ENCODE data around the gene UCHL5. TPM values are rescaled to one million over a fixed set of nuclear protein-coding genes. Genes with fewer than 3 reads are reported as not detected.

The UCHL5 gene
- total and polyA plus RNA-seq, 2 of the 13 experiments (the other 11 are each of a cell fraction or from before 2014, with no cell fraction given), result 18.2 to 44.1 TPM

GRCh38 chr1:193058529-193059281 is 455 bp downstream of the UCHL5 start (continued):
- TF ChIP-seq MTA1 (CRISPR knock-in tag; IDR thresholded peaks at IDR 0.05; ENCODE audit: borderline replicate concordance) (no peak), KDM2A (CRISPR knock-in tag; IDR thresholded peaks at IDR 0.05; ENCODE audit: borderline replicate concordance, low read depth) (no peak; the same call in 1 of the 2 replicates), ZNF235 (CRISPR knock-in tag; IDR thresholded peaks at IDR 0.05; ENCODE audit: borderline replicate concordance) (no peak; the same call in 1 of the 2 replicates), ZBTB44 (CRISPR knock-in tag; IDR thresholded peaks at IDR 0.05) (no peak), RNF219 (CRISPR knock-in tag; IDR thresholded peaks at IDR 0.05) (peak; percentile 65; the same call in 1 of the 2 replicates), ZNF703 (CRISPR knock-in tag; IDR thresholded peaks at IDR 0.05; ENCODE audit: borderline replicate concordance) (no peak), ZNF570 (CRISPR knock-in tag; IDR thresholded peaks at IDR 0.05; ENCODE audit: borderline replicate concordance) (0 out of 2 replicates have a peak, but pooled peaks have one; percentile 23), ZNF205 (CRISPR knock-in tag; IDR thresholded peaks at IDR 0.05) (no peak), FUBP1 (CRISPR knock-in tag; IDR thresholded peaks at IDR 0.05; ENCODE audit: borderline replicate concordance) (no peak), ZNF772 (CRISPR knock-in tag; IDR thresholded peaks at IDR 0.05) (no peak; the same call in 1 of the 2 replicates), NCOA2 (CRISPR knock-in tag; IDR thresholded peaks at IDR 0.05) (no peak), NKX3-1 (CRISPR knock-in tag; IDR thresholded peaks at IDR 0.05) (no peak), ZBTB10 (CRISPR knock-in tag; IDR thresholded peaks at IDR 0.05; ENCODE audit: borderline replicate concordance) (no peak), ZNF24 (IDR thresholded peaks at IDR 0.05) (no peak), ZSCAN5A (CRISPR knock-in tag; IDR thresholded peaks at IDR 0.05; ENCODE audit: borderline replicate concordance) (no peak), ZNF274 (CRISPR knock-in tag; IDR thresholded peaks at IDR 0.05) (no peak; the same call in 1 of the 2 replicates), PHF5A (CRISPR knock-in tag; IDR thresholded peaks at IDR 0.05; ENCODE audit: low read depth, unreplicated experiment) (no peak), NFKBIZ (CRISPR knock-in tag; IDR thresholded peaks at IDR 0.05) (no peak)

All from HepG2 (cell line).